K562 (cell line): ENCODE results near the gene CTSH. TPM values are rescaled to one million over a fixed set of nuclear protein-coding genes. Genes with fewer than 3 reads are reported as not detected.
A peak's percentile ranks its signal among the peaks of the same experiment; 100 is the strongest.

Experiments used
- ATAC-seq: fragments of 200-7000 bp; cut with Tn5 transposase; 3 replicates; pipeline ENCODE4 v1.9.1; 2020; ENCODE audit warnings: moderate library complexity
- BruUV-seq: library from RNA; stranded (reverse); fragments of 400-500 nt; replicated peaks from 2 replicates; lab custom pipeline; 2021; lab: Mats Ljungman, UMichigan
- CTCF ChIA-PET: fragments of 300-600 bp; formaldehyde crosslinking; extraction: SDS; loops from one replicate; lab custom pipeline; 2021; ENCODE audit warnings: low intra/inter-chr PET ratio; lab: Yijun Ruan, JAX
- POLR2A ChIA-PET: fragments of 300-600, 350-650 bp; sonication (Branson Sonifier 250); formaldehyde crosslinking; extraction: SDS; loops from one replicate; lab custom pipeline; 2021; ENCODE audit warnings: antibody characterized with exemption, inconsistent platforms; lab: Yijun Ruan, JAX
- DNase-seq, 4 experiments: peaks; one replicate each; pipeline versions ENCODE4 v3.0.0 to v3.0.0-alpha.2; 2011 to 2018; ENCODE audit warnings: low spot score in 3 of 4, mixed read lengths in 3 of 4; ENCODE audit errors: extremely low read depth in 1 of 4
- FAIRE-seq: peaks from 2 replicates; lab custom pipeline; 2011; peaks lifted over from hg19 to GRCh38; lab: Jason Lieb, UNC
- H2AFZ ChIP-seq: 2 replicates; pipeline ENCODE4 v1.6.0; 2011; ENCODE audit warnings: low read depth, low read length, control low read depth, inconsistent platforms
- H3K27ac ChIP-seq: fragments of 200-600 bp; 3 replicates; pipeline ENCODE4 v1.8.0; 2011; ENCODE audit warnings: low read depth, mild to moderate bottlenecking, control low read depth, inconsistent platforms, low read length, moderate library complexity, mixed read lengths; ENCODE audit errors: extremely low read depth
- H3K27me3 ChIP-seq, 2 experiments: fragments of 300-600 bp in 1 of 2; 2 replicates in 1 of 2; 3 replicates in 1 of 2; pipeline versions ENCODE4 v1.6.0 to v1.8.0; 2011; ENCODE audit warnings: inconsistent platforms in 2 of 2, low read length in 2 of 2, mild to moderate bottlenecking in 1 of 2, mixed read lengths in 1 of 2, moderate library complexity in 1 of 2; ENCODE audit not compliant: control insufficient read depth in 2 of 2, insufficient read depth in 2 of 2
- H3K36me3 ChIP-seq: fragments of 300-600 bp; 3 replicates; pipeline ENCODE4 v1.8.0; 2011; ENCODE audit warnings: mild to moderate bottlenecking, low read length, inconsistent platforms; ENCODE audit not compliant: control insufficient read depth, insufficient read depth
- H3K4me1 ChIP-seq, 2 experiments: fragments of 200-600 bp in 1 of 2; replicated peaks in 1 of 2; 2 replicates in 1 of 2; 3 replicates in 1 of 2; pipeline versions ENCODE4 v1.5.1 to v1.8.0; 2011; ENCODE audit warnings: inconsistent platforms in 2 of 2, low read length in 2 of 2, mild to moderate bottlenecking in 1 of 2, mixed read lengths in 1 of 2, moderate library complexity in 1 of 2; ENCODE audit not compliant: control insufficient read depth in 2 of 2, insufficient read depth in 2 of 2
- H3K4me2 ChIP-seq: 2 replicates; pipeline ENCODE4 v1.6.1; 2011; ENCODE audit warnings: low read length, control low read depth, inconsistent platforms, mixed read lengths; ENCODE audit not compliant: insufficient read depth
- H3K4me3 ChIP-seq: fragments of 200-600 bp; sonication (generic), shearing (Covaris generic); 2 replicates; pipeline ENCODE4 v1.5.1; 2016; ENCODE audit warnings: control low read depth, inconsistent platforms
- H3K79me2 ChIP-seq: fragments of 200-600 bp; 3 replicates; pipeline ENCODE4 v1.8.0; 2011; ENCODE audit warnings: low read length, inconsistent platforms; ENCODE audit not compliant: control insufficient read depth, insufficient read depth
- H3K9ac ChIP-seq, 2 experiments: 2 replicates each; pipeline versions ENCODE4 v1.6.0 to v1.6.1; 2011; ENCODE audit warnings: low read depth in 2 of 2, low read length in 2 of 2, control low read depth in 1 of 2, inconsistent platforms in 1 of 2, mild to moderate bottlenecking in 1 of 2, mixed read lengths in 1 of 2; ENCODE audit not compliant: insufficient read depth in 1 of 2
- H3K9me1 ChIP-seq: one replicate; pipeline ENCODE4 v1.6.0; 2011; ENCODE audit warnings: inconsistent platforms, mild to moderate bottlenecking, low read length, moderate library complexity; ENCODE audit not compliant: control insufficient read depth, insufficient read depth
- H3K9me3 ChIP-seq: replicated peaks from 2 replicates; pipeline ENCODE4 v1.5.1; 2011; ENCODE audit warnings: low read depth, low read length, inconsistent platforms; ENCODE audit not compliant: control insufficient read depth, insufficient read depth
- H4K20me1 ChIP-seq: replicated peaks from 2 replicates; pipeline ENCODE4 v1.6.1; 2011; ENCODE audit warnings: low read length, inconsistent platforms, mixed read lengths; ENCODE audit not compliant: control insufficient read depth, insufficient read depth
- ELF4 ChIP-seq: fragments of 450-650 bp; formaldehyde crosslinking; IDR thresholded peaks from 2 replicates; pipeline ENCODE4 v1.4.0; 2022; ENCODE audit warnings: missing genetic modification characterization
- NFE2L1 ChIP-seq: fragments of 450-650 bp; IDR thresholded peaks from 2 replicates; pipeline ENCODE4 v1.6.1; 2016; ENCODE audit warnings: missing genetic modification characterization, low read depth, mild to moderate bottlenecking, missing compliant biosample characterization, moderate library complexity, borderline replicate concordance
- NFIX ChIP-seq: fragments of 250-450 bp; sonication (Bioruptor Pico); IDR thresholded peaks from 2 replicates; pipeline ENCODE4 v1.4.0; 2020; ENCODE audit warnings: low read depth, mild to moderate bottlenecking, moderate library complexity
- PTRF ChIP-seq: fragments of 450-650 bp; IDR thresholded peaks from 2 replicates; pipeline ENCODE4 v1.6.1; 2016; ENCODE audit warnings: mild to moderate bottlenecking, missing genetic modification characterization, missing compliant biosample characterization
- SIN3B ChIP-seq: fragments of 450-650 bp; IDR thresholded peaks from 2 replicates; pipeline ENCODE4 v1.6.1; 2017; ENCODE audit warnings: low read depth, mild to moderate bottlenecking, moderate library complexity
- TEAD2 ChIP-seq: fragments of 450-650 bp; IDR thresholded peaks from 2 replicates; pipeline ENCODE4 v1.6.1; 2016; ENCODE audit warnings: missing genetic modification characterization, control low read depth, missing compliant biosample characterization
- ZNF239 ChIP-seq: fragments of 250-450 bp; sonication (Bioruptor Pico); IDR thresholded peaks from 2 replicates; pipeline ENCODE4 v1.4.0; 2020; ENCODE audit warnings: mild to moderate bottlenecking
- ZNF699 ChIP-seq: fragments of 250-450 bp; sonication (Bioruptor Pico); IDR thresholded peaks from 2 replicates; pipeline ENCODE4 v1.8.0; 2021; ENCODE audit warnings: mild to moderate bottlenecking, moderate library complexity; ENCODE audit not compliant: insufficient replicate concordance
- WGBS: fragments of 100-300 bp; shearing (Covaris generic); methylation state at CpG from one replicate; pipeline ENCODE4 v1.1.6; 2016; ENCODE audit warnings: low coverage, mixed read lengths; ENCODE audit not compliant: insufficient coverage; ENCODE audit errors: missing lambda C conversion rate; 5-methylcytosine and 5-hydroxymethylcytosine counted together
- in situ Hi-C: fragments of 300-500 bp; cut with MboI; formaldehyde crosslinking; loops from 4 replicates; pipeline ENCODE4 v1.15.0; 2018; ENCODE audit warnings: inconsistent platforms, mixed read lengths
- intact Hi-C: fragments of 100-400 bp; cut with micrococcal nuclease; formaldehyde crosslinking; loops from 2 replicates; pipeline ENCODE4 v1.14.2; 2022
- polyA plus RNA-seq, 8 experiments: library from polyadenylated mRNA; depleted of rRNA in 4 of 8; stranded (reverse) in 5 of 8; unstranded in 3 of 8; fragments of >200 nt; fragmentation: Nextera tagmentation in 2 of 8; fragmentation: Illumina TruSeq in 1 of 8; extraction: Ambion mirVana in 2 of 8; extraction: Trizol in 1 of 8; gene quantifications; 2 replicates each; pipeline versions ENCODE4 v1.2.1 to v1.2.3, GENCODE V29; 2011 to 2014; ENCODE audit warnings: inconsistent platforms in 1 of 8, missing spikeins in 1 of 8
- total RNA-seq, 7 experiments: library from RNA; depleted of rRNA in 6 of 7; stranded (reverse); fragments of >200 nt in 6 of 7; fragmentation: Illumina TruSeq in 2 of 7; extraction: Trizol in 2 of 7; gene quantifications; 2 replicates each; pipeline versions ENCODE4 v1.2.1 to v1.2.3, GENCODE V29; 2011 to 2021; ENCODE audit warnings: low replicate concordance in 1 of 7
- TF ChIP-seq, protein P1 (sequence below), 2 experiments: fragments of 450-650 bp in 1 of 2; IDR thresholded peaks; 2 replicates each; pipeline ENCODE4 v1.6.1; 2011 to 2017; ENCODE audit warnings: low read depth in 2 of 2, antibody characterized with exemption in 1 of 2, borderline replicate concordance in 1 of 2, low read length in 1 of 2, mild to moderate bottlenecking in 1 of 2, mixed read lengths in 1 of 2; ENCODE audit not compliant: control insufficient read depth in 1 of 2
- TF ChIP-seq, protein P2 (sequence below), 2 experiments: IDR thresholded peaks; 2 replicates each; pipeline ENCODE4 v1.6.1; 2011; ENCODE audit warnings: borderline replicate concordance in 1 of 2, control low read depth in 1 of 2, low read depth in 1 of 2, low read length in 1 of 2, mild to moderate bottlenecking in 1 of 2, mixed read lengths in 1 of 2, moderate library complexity in 1 of 2; ENCODE audit not compliant: insufficient read depth in 1 of 2, insufficient read length in 1 of 2, poor library complexity in 1 of 2, severe bottlenecking in 1 of 2; ENCODE audit errors: extremely low read depth in 1 of 2
- TF ChIP-seq, protein P3 (sequence below): sonication (generic); formaldehyde crosslinking; IDR thresholded peaks from 2 replicates; pipeline ENCODE4 v1.8.1; 2022; ENCODE audit warnings: missing genetic modification reagents

The CTSH gene
- total and polyA plus RNA-seq, 9 of the 15 experiments (the other 6 are each of a cell fraction or from before 2014, with no cell fraction given) = 15.0 to 462 (median 173) TPM

DNA sequence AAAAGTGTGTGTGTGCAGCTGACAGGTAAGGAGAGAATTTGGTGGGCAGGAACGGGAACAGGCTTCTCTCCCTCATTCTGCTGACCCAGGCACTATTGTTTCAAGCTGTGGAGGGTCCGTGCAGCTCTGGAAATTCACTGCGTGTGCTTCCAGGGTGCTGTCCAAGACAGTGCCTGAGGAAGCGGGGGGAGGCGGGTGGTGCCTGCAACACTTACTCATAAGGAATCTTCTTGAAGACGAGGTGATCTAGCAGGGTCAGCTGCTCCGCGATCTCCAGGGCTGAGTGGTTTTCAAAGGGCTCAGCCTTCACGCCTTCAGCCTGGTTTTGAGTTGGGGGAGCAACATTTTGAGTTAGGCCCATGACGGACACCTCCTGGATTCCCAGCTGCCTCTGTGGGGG is 46.6 kb upstream of the CTSH start:
- ATAC-seq (no peak), FAIRE-seq (no peak), DNase-seq (no peak)
- Histone ChIP-seq H3K27ac (no peak overlapping the region), H3K9me3 (no peaks in the 10 kb centered on the region), H3K4me3 (no peak overlapping the region), H3K27me3 (peaks cover 15 to 54% of the 10 kb centered on the region in 2 experiments; a peak in 4 of 5 replicates), H3K36me3 (no peaks in the 10 kb centered on the region), H4K20me1 (no peaks in the 10 kb centered on the region; the same call in none of the 2 replicates), H2AFZ (no peak overlapping the region), H3K4me2 (no peak overlapping the region), H3K9me1 (no peaks in the 10 kb centered on the region), H3K9ac (peak overlapping the region in 1 of 2 experiments; percentile 36; a peak in 1 of 4 replicates), H3K79me2 (no peaks in the 10 kb centered on the region), H3K4me1 (peaks cover 0 to 3% of the 10 kb centered on the region in 2 experiments; a peak in 1 of 5 replicates)
- 36% methylated on average over 9 of the region's 10 CpGs for WGBS
- TF ChIP-seq TEAD2 (tag) = no peak
- TF ChIP-seq, protein P1, sequence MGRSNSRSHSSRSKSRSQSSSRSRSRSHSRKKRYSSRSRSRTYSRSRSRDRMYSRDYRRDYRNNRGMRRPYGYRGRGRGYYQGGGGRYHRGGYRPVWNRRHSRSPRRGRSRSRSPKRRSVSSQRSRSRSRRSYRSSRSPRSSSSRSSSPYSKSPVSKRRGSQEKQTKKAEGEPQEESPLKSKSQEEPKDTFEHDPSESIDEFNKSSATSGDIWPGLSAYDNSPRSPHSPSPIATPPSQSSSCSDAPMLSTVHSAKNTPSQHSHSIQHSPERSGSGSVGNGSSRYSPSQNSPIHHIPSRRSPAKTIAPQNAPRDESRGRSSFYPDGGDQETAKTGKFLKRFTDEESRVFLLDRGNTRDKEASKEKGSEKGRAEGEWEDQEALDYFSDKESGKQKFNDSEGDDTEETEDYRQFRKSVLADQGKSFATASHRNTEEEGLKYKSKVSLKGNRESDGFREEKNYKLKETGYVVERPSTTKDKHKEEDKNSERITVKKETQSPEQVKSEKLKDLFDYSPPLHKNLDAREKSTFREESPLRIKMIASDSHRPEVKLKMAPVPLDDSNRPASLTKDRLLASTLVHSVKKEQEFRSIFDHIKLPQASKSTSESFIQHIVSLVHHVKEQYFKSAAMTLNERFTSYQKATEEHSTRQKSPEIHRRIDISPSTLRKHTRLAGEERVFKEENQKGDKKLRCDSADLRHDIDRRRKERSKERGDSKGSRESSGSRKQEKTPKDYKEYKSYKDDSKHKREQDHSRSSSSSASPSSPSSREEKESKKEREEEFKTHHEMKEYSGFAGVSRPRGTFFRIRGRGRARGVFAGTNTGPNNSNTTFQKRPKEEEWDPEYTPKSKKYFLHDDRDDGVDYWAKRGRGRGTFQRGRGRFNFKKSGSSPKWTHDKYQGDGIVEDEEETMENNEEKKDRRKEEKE (IDR thresholded peaks at IDR 0.05; ENCODE audit: borderline replicate concordance in 1 of 2, control insufficient read depth in 1 of 2, low read depth in 2 of 2, low read length in 1 of 2) = no peak
- TF ChIP-seq, protein P2, sequence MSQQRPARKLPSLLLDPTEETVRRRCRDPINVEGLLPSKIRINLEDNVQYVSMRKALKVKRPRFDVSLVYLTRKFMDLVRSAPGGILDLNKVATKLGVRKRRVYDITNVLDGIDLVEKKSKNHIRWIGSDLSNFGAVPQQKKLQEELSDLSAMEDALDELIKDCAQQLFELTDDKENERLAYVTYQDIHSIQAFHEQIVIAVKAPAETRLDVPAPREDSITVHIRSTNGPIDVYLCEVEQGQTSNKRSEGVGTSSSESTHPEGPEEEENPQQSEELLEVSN (IDR thresholded peaks at IDR 0.05; ENCODE audit: borderline replicate concordance in 1 of 2, extremely low read depth in 1 of 2, insufficient read depth in 1 of 2, insufficient read length in 1 of 2, low read depth in 1 of 2, low read length in 1 of 2, poor library complexity in 1 of 2, severe bottlenecking in 1 of 2) = no peak
- TF ChIP-seq SIN3B = no peak
- TF ChIP-seq ZNF239 (CRISPR knock-in tag) = no peak
- TF ChIP-seq PTRF (tag) = no peak
- TF ChIP-seq, protein P3, sequence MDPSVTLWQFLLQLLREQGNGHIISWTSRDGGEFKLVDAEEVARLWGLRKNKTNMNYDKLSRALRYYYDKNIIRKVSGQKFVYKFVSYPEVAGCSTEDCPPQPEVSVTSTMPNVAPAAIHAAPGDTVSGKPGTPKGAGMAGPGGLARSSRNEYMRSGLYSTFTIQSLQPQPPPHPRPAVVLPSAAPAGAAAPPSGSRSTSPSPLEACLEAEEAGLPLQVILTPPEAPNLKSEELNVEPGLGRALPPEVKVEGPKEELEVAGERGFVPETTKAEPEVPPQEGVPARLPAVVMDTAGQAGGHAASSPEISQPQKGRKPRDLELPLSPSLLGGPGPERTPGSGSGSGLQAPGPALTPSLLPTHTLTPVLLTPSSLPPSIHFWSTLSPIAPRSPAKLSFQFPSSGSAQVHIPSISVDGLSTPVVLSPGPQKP (CRISPR knock-in tag) = no peak
- no peak for TF ChIP-seq NFIX (CRISPR knock-in tag)
- TF ChIP-seq ZNF699 (CRISPR knock-in tag) = no peak
- no peak for TF ChIP-seq NFE2L1
- no peak for TF ChIP-seq ELF4
- intact Hi-C loops (no loop called here), in situ Hi-C loops (no loop called here)
- POLR2A ChIA-PET = interaction anchor here (0.6 to 1.7 kb wide), 3 partner anchors 9 to 57 kb away, joined by 3 read pairs; no protein-coding TSS in a partner anchor
- BruUV-seq = no TSS peak
- CTCF ChIA-PET = no interaction called here
